GM19099 (cell line): ENCODE results near the gene R3HCC1L.
A peak's percentile ranks its signal among the peaks of the same experiment; 100 is the strongest.

Experiments
- POLR2A ChIP-seq: IDR thresholded peaks from 3 replicates; pipeline ENCODE4 v1.6.1; 2011; ENCODE audit warnings: low read depth; ENCODE audit not compliant: insufficient read length; ENCODE audit errors: extremely low read depth

The R3HCC1L gene

GRCh38 chr10:98134431-98135221, at the start of gene R3HCC1L:
Gene R3HCC1L, plus strand, starts transcription at chr10:98134657. Its CDS starts 73,458 bp downstream, at chr10:98208115.
- peak; percentile 90 for TF ChIP-seq POLR2A

- TF ChIP-seq POLR2A: no peak
Observed at GRCh38 chr10:98085238-98085637, 49.2 kb upstream of the R3HCC1L start.

GRCh38 chr10:98086837-98087708, 47.4 kb upstream of the R3HCC1L start:
- no peak for TF ChIP-seq POLR2A

GRCh38 chr10:98088186-98088971, 46.1 kb upstream of the R3HCC1L start:
- no peak for TF ChIP-seq POLR2A

- no peak for TF ChIP-seq POLR2A
Observed at GRCh38 chr10:98090822-98091221, 43.6 kb upstream of the R3HCC1L start.

GRCh38 chr10:98096316-98096715, 38.1 kb upstream of the R3HCC1L start:
- no peak for TF ChIP-seq POLR2A

GRCh38 chr10:98096731-98097130, 37.7 kb upstream of the R3HCC1L start:
- TF ChIP-seq POLR2A: no peak

GRCh38 chr10:98097175-98097574, 37.3 kb upstream of the R3HCC1L start:
- TF ChIP-seq POLR2A: no peak

- TF ChIP-seq POLR2A: no peak
Observed at GRCh38 chr10:98097616-98098015, 36.8 kb upstream of the R3HCC1L start.

- TF ChIP-seq POLR2A: no peak
Observed at GRCh38 chr10:98098247-98098646, 36.2 kb upstream of the R3HCC1L start.

- no peak for TF ChIP-seq POLR2A
Observed at GRCh38 chr10:98100476-98100875, 34.0 kb upstream of the R3HCC1L start.

GRCh38 chr10:98101366-98101765, 33.1 kb upstream of the R3HCC1L start:
- TF ChIP-seq POLR2A: no peak

- no peak for TF ChIP-seq POLR2A
Observed at GRCh38 chr10:98104125-98104524, 30.3 kb upstream of the R3HCC1L start.

- TF ChIP-seq POLR2A: no peak
Observed at GRCh38 chr10:98106531-98106930, 27.9 kb upstream of the R3HCC1L start.
